ENCODE results near the gene BCAN.

BCAN gene

DNA sequence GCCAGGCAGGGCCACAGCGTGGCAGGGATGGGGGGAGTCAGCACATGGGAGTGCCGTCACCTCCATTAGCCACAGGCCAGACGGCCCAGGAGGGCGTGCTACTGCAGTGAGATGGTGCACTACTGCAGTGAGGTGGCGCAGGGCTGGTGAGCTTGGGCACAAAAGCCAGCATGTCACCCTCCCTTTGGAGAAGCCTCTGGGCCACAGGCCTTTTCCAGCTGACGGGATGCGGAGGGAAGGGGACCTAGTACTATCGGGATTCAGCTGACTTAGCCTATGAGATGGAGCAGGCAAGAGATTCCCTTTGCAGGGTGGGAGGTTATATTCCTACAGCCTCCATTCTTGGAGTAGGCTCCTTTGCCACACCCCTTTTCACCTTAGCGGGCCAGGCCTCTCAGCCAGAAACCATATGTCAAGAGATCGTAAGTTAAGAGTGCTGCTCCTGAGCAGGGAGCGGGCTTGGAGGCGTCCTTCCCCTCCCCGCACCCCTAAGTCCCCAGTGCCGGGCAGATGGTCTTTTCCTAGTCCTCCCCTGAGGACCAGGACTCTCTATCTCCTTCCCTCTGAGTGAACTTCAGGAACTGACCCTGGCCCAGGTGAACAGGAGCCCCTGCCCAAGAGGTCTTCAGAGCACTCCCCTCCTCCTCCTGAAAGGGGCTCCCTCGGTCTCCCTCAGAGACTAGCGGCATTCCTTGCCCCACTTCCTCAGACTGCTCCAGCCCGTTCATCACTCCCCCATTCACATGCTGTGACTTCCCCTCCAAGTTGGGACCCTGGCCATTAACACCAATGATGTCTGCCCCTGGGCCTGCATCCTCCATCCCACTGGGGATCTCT is 27.1 kb downstream of the BCAN start:
- POLR2A ChIA-PET, result no interaction called here
- CTCF ChIA-PET, result interaction anchor here (1.4 to 49.8 kb wide), 7 partner anchors 9 to 48 kb away, joined by 3 to 2951 read pairs (median 5); partner anchors contain the start of genes CRABP2, ISG20L2 and METTL25B
- TF ChIP-seq, protein P1, sequence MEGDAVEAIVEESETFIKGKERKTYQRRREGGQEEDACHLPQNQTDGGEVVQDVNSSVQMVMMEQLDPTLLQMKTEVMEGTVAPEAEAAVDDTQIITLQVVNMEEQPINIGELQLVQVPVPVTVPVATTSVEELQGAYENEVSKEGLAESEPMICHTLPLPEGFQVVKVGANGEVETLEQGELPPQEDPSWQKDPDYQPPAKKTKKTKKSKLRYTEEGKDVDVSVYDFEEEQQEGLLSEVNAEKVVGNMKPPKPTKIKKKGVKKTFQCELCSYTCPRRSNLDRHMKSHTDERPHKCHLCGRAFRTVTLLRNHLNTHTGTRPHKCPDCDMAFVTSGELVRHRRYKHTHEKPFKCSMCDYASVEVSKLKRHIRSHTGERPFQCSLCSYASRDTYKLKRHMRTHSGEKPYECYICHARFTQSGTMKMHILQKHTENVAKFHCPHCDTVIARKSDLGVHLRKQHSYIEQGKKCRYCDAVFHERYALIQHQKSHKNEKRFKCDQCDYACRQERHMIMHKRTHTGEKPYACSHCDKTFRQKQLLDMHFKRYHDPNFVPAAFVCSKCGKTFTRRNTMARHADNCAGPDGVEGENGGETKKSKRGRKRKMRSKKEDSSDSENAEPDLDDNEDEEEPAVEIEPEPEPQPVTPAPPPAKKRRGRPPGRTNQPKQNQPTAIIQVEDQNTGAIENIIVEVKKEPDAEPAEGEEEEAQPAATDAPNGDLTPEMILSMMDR (IDR thresholded peaks at IDR 0.05; ENCODE audit: insufficient read depth, low read length, missing control alignments), result no peak
- no peak for DNase-seq (ENCODE audit: low read depth, low spot score)
- no peak overlapping the region for H3K4me3 ChIP-seq (ENCODE audit: low read depth, low read length)

DNA sequence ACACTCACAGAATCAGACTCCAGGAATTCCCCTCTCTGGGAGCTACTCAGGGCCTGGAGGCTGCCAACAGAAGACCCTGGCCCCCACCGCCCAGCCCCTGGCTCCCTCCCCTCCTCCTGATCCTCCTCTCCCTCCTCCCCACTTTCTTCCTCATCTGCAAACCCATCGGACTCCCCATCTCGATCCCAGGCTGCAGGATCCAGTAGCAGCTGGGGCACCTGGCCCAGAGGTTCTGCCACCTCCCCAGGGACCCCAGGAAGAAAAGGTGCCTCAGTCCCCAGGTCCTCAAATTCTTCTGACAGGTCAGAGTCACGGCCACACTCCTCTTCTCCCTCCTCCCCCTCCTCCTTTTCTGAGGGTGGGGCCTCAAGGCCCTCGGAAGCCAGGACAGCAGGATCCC is 27.9 kb downstream of the BCAN start:
- no peak for DNase-seq (ENCODE audit: low read depth, low spot score)
- CTCF ChIA-PET, result interaction anchor here (0.8 to 49.8 kb wide), 7 partner anchors 8 to 48 kb away, joined by 3 to 2951 read pairs (median 6); partner anchors contain the start of genes CRABP2, ISG20L2 and METTL25B
- TF ChIP-seq, protein P1 (IDR thresholded peaks at IDR 0.05; ENCODE audit: insufficient read depth, low read length, missing control alignments), result no peak
- no peak overlapping the region for H3K4me3 ChIP-seq (ENCODE audit: low read depth, low read length)
- POLR2A ChIA-PET, result no interaction called here

DNA sequence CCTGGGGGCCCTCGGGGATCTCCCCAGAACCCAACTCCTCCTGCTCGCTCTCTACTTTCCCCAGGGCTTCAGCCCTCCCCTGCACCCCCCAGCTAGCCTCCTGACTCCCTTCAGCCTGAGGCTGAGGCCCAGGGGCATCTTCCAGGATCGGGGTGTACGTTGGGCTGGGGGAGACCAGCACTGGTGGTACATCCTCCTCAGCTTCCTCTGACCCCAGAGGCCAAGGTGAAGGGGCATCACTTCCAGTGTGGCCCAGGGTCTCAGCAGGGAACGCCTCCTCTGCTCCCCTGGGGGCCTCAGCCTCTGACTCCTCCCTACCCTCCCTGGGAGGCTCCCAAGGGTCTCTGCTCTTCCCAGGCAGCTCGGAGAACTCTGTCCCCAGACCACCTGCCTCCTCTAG is 28.4 kb downstream of the BCAN start:
- no peak for DNase-seq (ENCODE audit: low read depth, low spot score)
- H3K4me3 ChIP-seq (ENCODE audit: low read depth, low read length), result no peak overlapping the region
- CTCF ChIA-PET, result interaction anchor here (0.8 to 49.8 kb wide), 6 partner anchors 11 to 47 kb away, joined by 3 to 2951 read pairs (median 169); partner anchors contain the start of genes CRABP2, ISG20L2 and METTL25B
- POLR2A ChIA-PET, result no interaction called here
- TF ChIP-seq, protein P1 (IDR thresholded peaks at IDR 0.05; ENCODE audit: insufficient read depth, low read length, missing control alignments), result no peak

DNA sequence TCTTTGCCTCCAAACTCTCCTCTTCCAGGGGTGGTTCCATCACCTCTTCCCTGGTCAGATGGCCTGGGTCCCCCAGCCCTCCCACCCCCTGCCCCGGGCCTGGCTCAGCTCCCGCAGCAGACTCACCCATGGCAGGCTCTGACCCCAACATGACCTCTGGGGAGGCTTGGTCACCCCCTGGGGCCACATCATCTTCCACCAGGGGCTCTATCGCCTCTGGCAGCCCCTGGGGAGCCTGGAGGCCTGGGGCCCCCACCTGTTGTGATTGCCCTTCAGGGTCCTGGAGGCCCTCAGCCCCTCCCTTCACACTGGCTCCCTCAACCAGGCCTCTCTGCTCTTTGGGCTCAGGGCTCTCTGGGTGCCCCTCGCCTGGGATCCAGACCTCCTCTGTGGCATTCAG is 28.9 kb downstream of the BCAN start:
- TF ChIP-seq, protein P1 (IDR thresholded peaks at IDR 0.05; ENCODE audit: insufficient read depth, low read length, missing control alignments), result no peak
- ChIA-PET CTCF (interaction anchor here (1.1 to 49.8 kb wide), 5 partner anchors 12 to 47 kb away, joined by 4 to 2951 read pairs (median 332); partner anchors contain the start of genes CRABP2, ISG20L2 and METTL25B), POLR2A (no interaction called here)
- no peak overlapping the region for H3K4me3 ChIP-seq (ENCODE audit: low read depth, low read length)
- DNase-seq (ENCODE audit: low read depth, low spot score), result no peak

DNA sequence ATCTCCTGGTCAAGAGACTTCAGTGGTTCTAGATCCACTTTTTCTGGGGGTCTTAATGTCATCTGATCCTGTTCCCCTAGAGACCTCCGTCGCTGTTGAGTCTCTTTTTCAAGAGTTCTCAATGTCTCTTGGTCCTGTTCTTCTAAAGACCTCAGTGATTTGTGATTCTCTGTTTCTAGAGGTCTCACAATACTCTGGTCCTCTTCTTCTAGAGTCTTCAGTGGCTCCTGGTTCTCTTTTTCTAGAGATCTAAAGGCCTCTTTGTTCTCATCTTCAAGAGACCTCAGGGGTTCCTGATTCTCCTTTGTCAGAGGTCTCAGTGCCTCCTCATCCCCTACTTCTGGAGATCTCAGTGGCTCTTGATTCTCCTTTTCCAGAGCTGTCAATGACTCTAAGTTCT is 29.9 kb downstream of the BCAN start:
- ChIA-PET CTCF (interaction anchor here (1.8 to 49.8 kb wide), 4 partner anchors 13 to 46 kb away, joined by 6 to 2951 read pairs (median 419); partner anchors contain the start of genes CRABP2, ISG20L2 and METTL25B), POLR2A (no interaction called here)
- TF ChIP-seq, protein P1 (IDR thresholded peaks at IDR 0.05; ENCODE audit: insufficient read depth, low read length, missing control alignments), result no peak
- no peak for DNase-seq (ENCODE audit: low read depth, low spot score)
- no peak overlapping the region for H3K4me3 ChIP-seq (ENCODE audit: low read depth, low read length)

All from AG04449 (cell line).